GM12874 (cell line): ENCODE data around the gene LPO.

Experiments used
- TF ChIP-seq, protein P1 (sequence below): IDR thresholded peaks from 2 replicates; pipeline ENCODE4 v1.5.1; 2011; ENCODE audit warnings: low read depth, mild to moderate bottlenecking, control low read depth, low read length, moderate library complexity; ENCODE audit not compliant: insufficient read depth

LPO gene

DNA sequence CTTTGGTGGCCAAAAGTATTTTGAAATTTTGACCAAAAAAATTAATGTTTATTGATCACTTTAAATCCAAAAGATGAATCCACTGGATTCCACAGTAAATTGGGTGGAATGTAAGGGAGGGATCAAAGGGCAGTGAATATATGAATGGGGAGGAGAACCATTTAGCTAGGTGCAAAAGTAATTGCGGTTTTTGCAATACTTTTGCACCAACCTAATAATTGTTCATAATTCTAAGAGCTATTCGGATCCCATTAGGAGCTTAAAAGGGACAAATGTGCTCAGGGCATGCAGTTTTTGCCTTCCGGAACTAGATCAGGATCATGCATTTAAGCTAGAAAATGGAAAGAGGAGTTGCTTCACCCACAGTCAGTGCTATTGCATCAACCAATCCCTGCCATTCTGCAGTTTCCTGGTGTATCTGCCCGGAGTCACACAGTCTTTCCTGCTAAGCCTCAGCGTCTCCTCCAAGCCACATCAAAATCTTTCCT is at the start of gene LPO:
Gene LPO, plus strand, starts transcription at position 438 of the 488 bp plus-strand sequence. CDS start 4,396 bp downstream, outside the sequence.
- TF ChIP-seq, protein P1, sequence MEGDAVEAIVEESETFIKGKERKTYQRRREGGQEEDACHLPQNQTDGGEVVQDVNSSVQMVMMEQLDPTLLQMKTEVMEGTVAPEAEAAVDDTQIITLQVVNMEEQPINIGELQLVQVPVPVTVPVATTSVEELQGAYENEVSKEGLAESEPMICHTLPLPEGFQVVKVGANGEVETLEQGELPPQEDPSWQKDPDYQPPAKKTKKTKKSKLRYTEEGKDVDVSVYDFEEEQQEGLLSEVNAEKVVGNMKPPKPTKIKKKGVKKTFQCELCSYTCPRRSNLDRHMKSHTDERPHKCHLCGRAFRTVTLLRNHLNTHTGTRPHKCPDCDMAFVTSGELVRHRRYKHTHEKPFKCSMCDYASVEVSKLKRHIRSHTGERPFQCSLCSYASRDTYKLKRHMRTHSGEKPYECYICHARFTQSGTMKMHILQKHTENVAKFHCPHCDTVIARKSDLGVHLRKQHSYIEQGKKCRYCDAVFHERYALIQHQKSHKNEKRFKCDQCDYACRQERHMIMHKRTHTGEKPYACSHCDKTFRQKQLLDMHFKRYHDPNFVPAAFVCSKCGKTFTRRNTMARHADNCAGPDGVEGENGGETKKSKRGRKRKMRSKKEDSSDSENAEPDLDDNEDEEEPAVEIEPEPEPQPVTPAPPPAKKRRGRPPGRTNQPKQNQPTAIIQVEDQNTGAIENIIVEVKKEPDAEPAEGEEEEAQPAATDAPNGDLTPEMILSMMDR, result no peak

GRCh38 chr17:58189436-58190146 is 48.8 kb upstream of the LPO start:
- TF ChIP-seq, protein P1, result no peak

DNA sequence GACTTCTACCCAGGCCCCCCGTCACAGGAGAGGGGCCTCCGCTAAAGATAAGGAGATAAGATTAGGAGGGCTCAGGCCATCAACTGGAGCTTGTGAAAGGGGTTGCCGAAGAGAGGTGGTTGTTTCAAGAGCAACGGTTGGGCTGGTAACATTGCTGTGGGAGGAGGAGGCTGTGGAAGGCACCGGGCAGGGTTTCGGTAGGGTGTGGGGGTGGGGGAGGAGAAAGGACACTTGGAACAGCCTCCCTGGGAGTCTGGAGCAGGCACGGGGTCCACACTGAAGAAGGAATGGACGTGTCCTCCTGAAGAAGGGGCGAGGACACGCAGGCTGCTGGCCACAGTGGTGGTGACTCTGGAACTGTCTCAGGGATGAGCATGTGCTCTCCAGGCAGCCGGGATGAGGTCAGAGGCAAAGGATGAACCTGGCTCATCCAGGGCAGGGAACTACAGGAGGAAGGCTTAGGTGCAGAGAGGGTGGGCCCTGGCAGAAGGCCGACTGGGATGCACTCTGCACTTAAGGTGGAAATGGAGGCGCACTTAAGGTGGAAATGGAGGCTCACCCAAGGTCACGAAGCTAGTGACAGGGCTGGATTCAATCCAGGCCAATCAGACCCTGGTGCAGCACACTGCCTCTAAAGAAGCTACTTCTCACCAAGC is 47.0 kb upstream of the LPO start:
- TF ChIP-seq, protein P1, result no peak

DNA sequence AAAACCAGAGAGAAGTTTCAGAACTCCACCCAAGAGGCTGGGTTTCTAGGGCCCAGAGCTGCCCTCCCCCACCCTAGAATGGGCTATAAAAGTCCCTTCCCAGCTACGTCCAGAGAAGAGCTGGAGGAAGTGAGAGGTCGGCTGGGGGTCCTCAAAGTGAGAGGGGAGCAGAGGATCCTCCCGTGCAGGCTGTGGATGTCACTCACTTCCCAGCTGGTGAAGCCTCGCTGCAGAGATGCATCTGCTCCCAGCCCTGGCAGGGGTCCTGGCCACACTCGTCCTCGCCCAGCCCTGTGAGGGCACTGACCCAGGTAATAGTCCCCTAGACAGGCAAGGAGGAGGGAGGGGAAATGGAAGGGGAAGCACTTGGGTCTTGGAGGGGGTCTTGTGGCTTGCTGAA is 45.8 kb upstream of the LPO start, which contains the start of gene EPX:
Gene EPX, plus strand, starts transcription at position 115 of the 400 bp plus-strand sequence. Its CDS starts 121 bp downstream, at position 236.
- TF ChIP-seq, protein P1, result no peak

DNA sequence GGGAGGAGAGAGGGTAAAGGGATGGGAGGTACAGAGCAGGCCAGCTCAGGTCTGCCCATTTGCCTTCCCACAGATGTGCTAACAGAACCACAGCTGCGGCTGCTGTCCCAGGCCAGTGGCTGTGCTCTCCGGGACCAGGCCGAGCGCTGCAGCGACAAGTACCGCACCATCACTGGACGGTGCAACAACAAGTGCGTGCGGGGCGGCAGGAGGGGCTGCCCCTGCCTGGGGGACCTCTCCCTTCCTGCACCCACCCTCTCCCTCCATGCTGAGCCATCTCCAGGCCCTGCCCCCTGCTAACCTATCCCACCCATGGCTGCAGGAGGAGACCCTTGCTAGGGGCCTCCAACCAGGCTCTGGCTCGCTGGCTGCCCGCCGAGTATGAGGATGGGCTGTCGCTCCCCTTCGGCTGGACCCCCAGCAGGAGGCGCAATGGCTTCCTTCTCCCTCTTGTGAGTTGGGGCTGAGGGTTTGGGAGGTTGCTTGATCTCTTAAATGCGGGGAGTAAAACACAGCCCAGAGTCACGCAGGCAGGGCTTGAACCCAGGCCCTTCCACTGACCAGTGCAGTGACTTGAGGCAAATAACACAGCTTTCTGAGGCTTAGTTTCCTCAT is 44.6 kb upstream of the LPO start:
- TF ChIP-seq, protein P1, result 0 out of 2 replicates have a peak, but pooled peaks have one; percentile 8

GRCh38 chr17:58195518-58196123 is 42.8 kb upstream of the LPO start:
- TF ChIP-seq, protein P1, result no peak

DNA sequence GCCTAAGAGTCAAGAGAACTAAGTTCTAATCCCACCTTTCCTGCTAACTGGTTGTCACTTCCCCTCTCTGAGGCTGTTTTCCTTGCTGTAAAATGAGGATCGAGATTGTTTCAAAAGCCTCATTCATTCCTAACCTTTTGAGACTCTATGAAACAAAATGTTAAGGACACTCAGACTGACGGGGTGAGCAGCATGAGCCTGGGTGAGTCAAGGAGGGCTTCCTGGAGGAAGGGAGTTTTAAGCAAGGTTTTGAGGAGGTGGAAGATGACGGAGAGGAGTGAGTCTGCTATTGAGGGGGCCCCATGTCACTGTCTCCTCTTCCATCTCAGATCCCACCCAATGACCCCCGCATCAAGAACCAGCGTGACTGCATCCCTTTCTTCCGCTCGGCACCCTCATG is 41.8 kb upstream of the LPO start:
- TF ChIP-seq, protein P1, result no peak
